GM23248 (cell line): ENCODE measurements around the gene PHLPP2. TPM values are rescaled to one million over a fixed set of nuclear protein-coding genes. Genes with fewer than 3 reads are reported as not detected.

Experiments used
- DNase-seq: peaks from one replicate; pipeline ENCODE4 v3.0.0-alpha.2; 2015
- H2AFZ ChIP-seq: fragments of 200-600 bp; sonication (generic); 2 replicates; pipeline ENCODE4 v1.6.1; 2016; ENCODE audit warnings: antibody characterized with exemption
- H3F3A ChIP-seq: fragments of 200-600 bp; sonication (generic); 2 replicates; pipeline ENCODE4 v1.6.1; 2016; ENCODE audit warnings: mild to moderate bottlenecking, antibody characterized with exemption, mixed run types; ENCODE audit not compliant: insufficient read depth
- H3K27ac ChIP-seq: fragments of 200-600 bp; sonication (generic); 2 replicates; pipeline ENCODE4 v1.5.1; 2016; ENCODE audit warnings: mild to moderate bottlenecking
- H3K27me3 ChIP-seq: fragments of 200-600 bp; sonication (generic); replicated peaks from 2 replicates; pipeline ENCODE4 v1.6.1; 2016; ENCODE audit warnings: mild to moderate bottlenecking; ENCODE audit not compliant: insufficient read depth
- H3K36me3 ChIP-seq: fragments of 200-600 bp; sonication (generic); 2 replicates; pipeline ENCODE4 v1.6.1; 2016; ENCODE audit warnings: low read depth, mild to moderate bottlenecking
- H3K4me1 ChIP-seq: fragments of 200-600 bp; sonication (generic); 2 replicates; pipeline ENCODE4 v1.6.1; 2016; ENCODE audit warnings: mild to moderate bottlenecking; ENCODE audit not compliant: insufficient read depth
- H3K4me2 ChIP-seq: fragments of 200-600 bp; sonication (generic); one replicate; pipeline ENCODE4 v1.6.1; 2016; ENCODE audit warnings: mild to moderate bottlenecking; ENCODE audit not compliant: unreplicated experiment
- H3K4me3 ChIP-seq: fragments of 200-600 bp; sonication (generic); 2 replicates; pipeline ENCODE4 v1.5.1; 2016; ENCODE audit warnings: mild to moderate bottlenecking
- H3K79me2 ChIP-seq: fragments of 200-600 bp; sonication (generic); 2 replicates; pipeline ENCODE4 v1.6.1; 2016; ENCODE audit warnings: mild to moderate bottlenecking; ENCODE audit not compliant: insufficient read depth
- H3K9ac ChIP-seq: fragments of 200-600 bp; sonication (generic); 2 replicates; pipeline ENCODE4 v1.6.1; 2016; ENCODE audit warnings: mild to moderate bottlenecking
- H3K9me2 ChIP-seq: fragments of 200-600 bp; sonication (generic); 2 replicates; pipeline ENCODE4 v1.6.1; 2016; ENCODE audit warnings: mixed run types, mild to moderate bottlenecking, moderate library complexity; ENCODE audit not compliant: insufficient read depth
- H3K9me3 ChIP-seq: fragments of 200-600 bp; sonication (generic); one replicate; pipeline ENCODE4 v1.6.1; 2017; ENCODE audit warnings: low read depth
- H4K20me1 ChIP-seq: fragments of 200-600 bp; sonication (generic); 2 replicates; pipeline ENCODE4 v1.6.0; 2016; ENCODE audit not compliant: insufficient read depth
- EZH2 ChIP-seq: fragments of 200-600 bp; sonication (generic); IDR thresholded peaks from 2 replicates; pipeline ENCODE4 v1.6.1; 2018; ENCODE audit warnings: antibody characterized with exemption, mild to moderate bottlenecking; ENCODE audit not compliant: insufficient read depth, poor library complexity, severe bottlenecking
- EZH2phosphoT487 ChIP-seq: fragments of 200-600 bp; sonication (generic); IDR thresholded peaks from 2 replicates; pipeline ENCODE4 v1.6.1; 2018; ENCODE audit warnings: antibody characterized with exemption, moderate library complexity, mild to moderate bottlenecking, low read depth; ENCODE audit not compliant: insufficient read depth
- WGBS, 2 experiments: methylation state at CpG; one replicate each; pipeline ENCODE4 v1.1.6; 2015 to 2017; ENCODE audit warnings: low lambda C conversion rate in 2 of 2, low coverage in 1 of 2; ENCODE audit errors: missing lambda C conversion rate in 2 of 2; 5-methylcytosine and 5-hydroxymethylcytosine counted together
- in situ Hi-C: fragments of 300-500 bp; cut with MboI; formaldehyde crosslinking; loops from 2 replicates; pipeline ENCODE4 v1.15.0; 2020
- polyA plus RNA-seq: library from polyadenylated mRNA; unstranded; fragments of >200 nt; fragmentation: Nextera tagmentation; extraction: Ambion mirVana; gene quantifications from 2 replicates; pipeline ENCODE4 v1.2.1, GENCODE V29; 2016
- total RNA-seq: library from RNA; depleted of rRNA; stranded (reverse); fragments of >200 nt; shearing (Covaris generic); gene quantifications from 2 replicates; pipeline ENCODE4 v1.2.3, GENCODE V29; 2014

PHLPP2 gene
- total and polyA plus RNA-seq, 2 experiments from 2014 or later, result 2.6 to 7.1 TPM

DNA sequence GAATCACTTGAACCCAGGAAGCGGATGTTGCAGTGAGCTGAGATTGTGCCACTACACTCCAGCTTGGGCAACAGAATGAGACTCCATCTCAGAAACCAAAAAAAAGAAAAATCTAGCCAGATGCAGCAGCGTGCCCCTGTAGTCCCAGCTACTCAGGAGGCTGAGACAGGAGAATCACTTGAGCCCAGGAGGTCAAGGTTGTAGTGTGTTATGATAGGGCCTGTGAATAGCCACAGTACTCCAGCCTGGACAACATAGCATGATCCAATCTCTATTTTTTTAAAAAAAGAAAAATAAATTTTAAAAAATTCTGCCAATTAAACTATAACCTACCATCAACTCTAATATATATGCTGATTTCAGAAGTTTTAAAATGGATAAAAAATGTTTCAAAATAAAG, 15.8 kb downstream of the PHLPP2 start:
- Histone ChIP-seq H3K27ac (peak overlapping the region; percentile 36), H3K9me2 (no peaks in the 10 kb centered on the region), H3K79me2 (peaks cover 75% of the 10 kb centered on the region), H3K36me3 (peaks cover 13% of the 10 kb centered on the region; the same call in 1 of the 2 replicates), H2AFZ (no peak overlapping the region), H3K4me3 (no peak overlapping the region), H3K9me3 (no peaks in the 10 kb centered on the region), H3K27me3 (no peaks in the 10 kb centered on the region), H3F3A (peaks cover 35% of the 10 kb centered on the region), H4K20me1 (peaks cover 11% of the 10 kb centered on the region; the same call in 1 of the 2 replicates), H3K4me1 (peaks cover 35% of the 10 kb centered on the region), H3K4me2 (peak overlapping the region; percentile 63), H3K9ac (no peak overlapping the region)
- TF ChIP-seq EZH2phosphoT487 (no peak), EZH2 (no peak)
- in situ Hi-C loops, result no loop called here
- WGBS, 2 experiments, result 98 to 100% methylated on average over 2 of the region's 2 CpGs
- peak; percentile 2 for DNase-seq

DNA sequence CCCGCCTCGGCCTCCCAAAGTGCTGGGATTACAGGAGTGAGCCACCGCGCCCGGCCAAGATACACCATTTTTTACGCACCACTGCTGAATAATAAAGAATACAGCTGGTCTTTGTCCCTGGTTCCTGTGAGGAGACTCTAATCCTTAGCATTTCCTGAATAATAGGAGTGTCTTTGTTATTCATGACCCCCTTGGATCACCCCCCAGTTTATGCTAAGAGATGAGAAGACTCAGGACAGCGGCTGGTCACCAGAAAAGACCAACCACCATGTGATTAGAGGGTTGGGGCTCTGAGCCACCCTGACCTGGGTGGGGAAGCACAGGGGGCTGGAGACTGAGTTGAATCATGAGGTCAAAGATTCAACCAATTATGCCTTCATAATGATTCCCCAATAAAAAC, 17.3 kb downstream of the PHLPP2 start:
- H3K9me3 ChIP-seq, result no peaks in the 10 kb centered on the region
- in situ Hi-C loops, result no loop called here
- TF ChIP-seq EZH2phosphoT487 (no peak), EZH2 (no peak)
- H3K9me2 ChIP-seq, result no peaks in the 10 kb centered on the region
- peaks cover 35% of the 10 kb centered on the region for H3F3A ChIP-seq
- H3K36me3 ChIP-seq, result peaks cover 5% of the 10 kb centered on the region; the same call in 1 of the 2 replicates
- peaks cover 70% of the 10 kb centered on the region for H3K79me2 ChIP-seq
- H3K9ac ChIP-seq, result no peak overlapping the region
- H2AFZ ChIP-seq, result no peak overlapping the region
- no peak overlapping the region for H3K4me3 ChIP-seq
- peak overlapping the region; percentile 63 for H3K4me2 ChIP-seq
- no peaks in the 10 kb centered on the region for H3K27me3 ChIP-seq
- no peak overlapping the region for H3K27ac ChIP-seq
- H4K20me1 ChIP-seq, result peaks cover 8% of the 10 kb centered on the region; the same call in 1 of the 2 replicates
- no peak for DNase-seq
- WGBS, 2 experiments, result 97% methylated on average over 7 of the region's 7 CpGs
- H3K4me1 ChIP-seq, result peaks cover 35% of the 10 kb centered on the region

DNA sequence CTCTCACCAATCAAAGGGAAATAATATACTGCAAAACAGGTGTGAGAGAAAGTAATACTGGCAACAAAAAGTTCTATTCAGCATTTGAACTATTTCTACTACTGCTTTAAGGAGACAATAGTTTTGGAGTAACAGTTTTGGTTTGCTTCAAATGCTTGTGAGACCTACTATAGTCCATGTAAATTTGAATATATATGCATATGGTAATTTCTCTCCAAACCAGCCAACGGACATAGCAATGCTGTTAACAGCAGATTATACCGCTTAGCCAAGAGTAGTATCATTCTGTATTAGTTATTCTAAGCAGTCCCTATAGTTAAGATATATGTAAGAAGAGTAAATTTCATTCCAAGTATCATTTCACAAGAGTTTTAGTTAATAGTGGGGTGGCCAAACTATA, 18.5 kb downstream of the PHLPP2 start:
- Histone ChIP-seq H3K4me1 (peaks cover 35% of the 10 kb centered on the region), H3K79me2 (peaks cover 58% of the 10 kb centered on the region), H3K36me3 (peaks cover 7% of the 10 kb centered on the region; the same call in 1 of the 2 replicates), H3F3A (peaks cover 35% of the 10 kb centered on the region), H3K27ac (no peak overlapping the region), H2AFZ (no peak overlapping the region), H3K9me2 (no peaks in the 10 kb centered on the region), H3K9ac (no peak overlapping the region), H3K4me2 (no peak overlapping the region), H3K4me3 (no peak overlapping the region), H4K20me1 (peaks cover 8% of the 10 kb centered on the region; the same call in 1 of the 2 replicates), H3K27me3 (no peaks in the 10 kb centered on the region), H3K9me3 (no peaks in the 10 kb centered on the region)
- no peak for DNase-seq
- in situ Hi-C loops, result no loop called here
- TF ChIP-seq EZH2phosphoT487 (no peak), EZH2 (no peak)
- 93 to 95% methylated on average over 2 of the region's 2 CpGs for WGBS, 2 experiments

DNA sequence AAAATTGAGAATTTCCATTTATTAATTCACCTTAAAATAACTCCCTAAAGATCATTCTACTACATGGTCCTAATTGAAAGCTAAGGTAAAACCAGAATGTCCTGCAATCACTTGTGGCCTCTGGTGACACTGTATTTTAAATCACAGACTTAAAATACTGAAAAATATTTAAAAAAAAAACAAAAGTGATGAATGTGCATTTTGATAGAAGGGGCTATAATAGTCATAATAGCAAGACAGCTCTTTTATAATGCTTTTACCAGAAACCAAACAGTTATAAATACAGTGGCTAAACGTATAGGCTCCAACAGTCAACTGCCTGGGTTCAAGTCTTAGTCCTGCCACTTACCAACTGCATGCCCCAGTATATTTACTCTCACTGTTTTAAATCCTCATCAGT, 21.2 kb downstream of the PHLPP2 start:
- TF ChIP-seq EZH2 (no peak), EZH2phosphoT487 (no peak)
- Histone ChIP-seq H3K9me3 (no peaks in the 10 kb centered on the region), H3K36me3 (peaks cover 7% of the 10 kb centered on the region; the same call in 1 of the 2 replicates), H2AFZ (no peak overlapping the region), H3K79me2 (peaks cover 46% of the 10 kb centered on the region), H3K4me1 (peaks cover 13% of the 10 kb centered on the region), H3K9me2 (no peaks in the 10 kb centered on the region), H4K20me1 (peaks cover 8% of the 10 kb centered on the region; the same call in 1 of the 2 replicates), H3K9ac (no peak overlapping the region), H3K4me3 (no peak overlapping the region), H3K27me3 (no peaks in the 10 kb centered on the region), H3K4me2 (no peak overlapping the region), H3F3A (peaks cover 10% of the 10 kb centered on the region), H3K27ac (no peak overlapping the region)
- DNase-seq, result no peak
- 97% methylated on average over 1 of the region's 1 CpG for WGBS, 2 experiments
- in situ Hi-C loops, result no loop called here
